ENCODE results near the gene ROBO4.

The ROBO4 gene

GRCh38 chr11:124869856-124870387 is 27.7 kb downstream of the ROBO4 start:
- no peak for DNase-seq

GRCh38 chr11:124869331-124869730 is 28.3 kb downstream of the ROBO4 start:
- no peak for DNase-seq

GRCh38 chr11:124868331-124869274 is 29.1 kb downstream of the ROBO4 start:
- no peak for DNase-seq

DNA sequence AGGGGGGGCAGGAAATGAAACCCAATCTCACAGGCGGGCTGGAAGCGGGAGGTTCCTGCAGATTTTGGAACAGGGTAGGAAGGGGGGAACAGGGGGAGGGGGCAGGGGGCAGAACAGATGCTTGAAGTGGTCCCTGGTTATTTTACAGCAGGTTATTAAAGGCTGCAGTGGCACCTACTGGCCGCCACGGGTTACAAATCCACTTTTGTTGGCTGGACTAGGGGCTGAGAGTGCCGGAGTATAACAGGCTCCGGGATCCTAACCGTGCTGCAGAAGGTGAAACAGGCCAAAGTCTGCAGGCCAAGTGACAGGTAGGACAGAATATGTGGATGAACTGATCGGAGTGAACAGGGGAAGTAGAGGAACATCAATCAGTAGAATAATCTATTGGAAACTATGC is 30.0 kb downstream of the ROBO4 start:
- DNase-seq, result peak; percentile 18

DNA sequence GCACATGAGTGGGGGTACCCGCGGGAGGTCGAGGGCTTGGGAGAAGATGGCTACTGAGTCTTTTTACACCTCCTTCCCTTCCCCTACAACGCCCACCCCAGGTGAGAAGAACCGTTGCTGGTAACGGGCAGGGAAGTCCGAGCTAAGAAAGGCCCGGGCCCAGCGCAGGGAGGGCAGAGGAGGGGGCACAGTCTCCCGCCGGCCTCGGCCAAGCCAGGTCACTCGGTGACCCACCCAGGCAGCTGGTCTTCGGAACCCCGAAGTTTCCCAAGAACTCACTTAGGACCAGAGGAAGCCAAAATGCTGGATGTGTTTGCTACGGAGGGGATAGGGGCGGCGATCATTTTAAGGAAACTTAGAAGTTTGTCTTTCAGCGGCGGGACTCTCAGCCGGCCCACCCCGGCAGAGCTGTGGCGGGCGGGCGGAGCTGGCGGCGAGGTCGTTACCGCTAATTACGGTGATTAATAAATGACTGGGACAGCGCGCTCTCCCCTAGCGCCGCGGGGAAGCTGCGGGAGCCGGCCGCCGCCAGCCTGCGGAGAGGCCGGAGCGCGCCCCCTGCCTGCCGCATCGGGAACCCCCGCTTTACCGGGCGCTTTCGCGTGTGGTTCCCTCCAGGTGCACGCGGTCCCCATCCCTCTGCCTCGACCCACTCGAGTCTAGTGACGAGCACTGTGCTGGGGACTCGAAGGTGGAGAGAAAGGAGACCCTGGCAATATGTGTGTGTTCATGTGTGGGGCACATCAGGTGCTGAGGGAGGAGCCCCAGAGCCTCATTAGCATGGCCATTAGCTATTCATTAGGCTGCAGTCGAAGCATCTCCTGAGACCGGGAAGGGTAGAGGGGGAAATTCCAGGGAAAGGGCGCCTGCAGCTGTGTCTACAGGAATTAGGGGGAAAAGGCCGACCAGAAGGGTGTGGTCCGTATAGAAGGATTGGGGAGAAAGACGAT is 31.5 kb downstream of the ROBO4 start:
- DNase-seq, result peak; percentile 37

GRCh38 chr11:124865181-124865901 is 32.3 kb downstream of the ROBO4 start, which contains the start of gene ROBO3:
Gene ROBO3, plus strand, starts transcription at chr11:124865432. Its CDS starts 146 bp downstream, at chr11:124865578.
- no peak for DNase-seq

GRCh38 chr11:124864892-124865180 is 32.8 kb downstream of the ROBO4 start:
- no peak for DNase-seq

DNA sequence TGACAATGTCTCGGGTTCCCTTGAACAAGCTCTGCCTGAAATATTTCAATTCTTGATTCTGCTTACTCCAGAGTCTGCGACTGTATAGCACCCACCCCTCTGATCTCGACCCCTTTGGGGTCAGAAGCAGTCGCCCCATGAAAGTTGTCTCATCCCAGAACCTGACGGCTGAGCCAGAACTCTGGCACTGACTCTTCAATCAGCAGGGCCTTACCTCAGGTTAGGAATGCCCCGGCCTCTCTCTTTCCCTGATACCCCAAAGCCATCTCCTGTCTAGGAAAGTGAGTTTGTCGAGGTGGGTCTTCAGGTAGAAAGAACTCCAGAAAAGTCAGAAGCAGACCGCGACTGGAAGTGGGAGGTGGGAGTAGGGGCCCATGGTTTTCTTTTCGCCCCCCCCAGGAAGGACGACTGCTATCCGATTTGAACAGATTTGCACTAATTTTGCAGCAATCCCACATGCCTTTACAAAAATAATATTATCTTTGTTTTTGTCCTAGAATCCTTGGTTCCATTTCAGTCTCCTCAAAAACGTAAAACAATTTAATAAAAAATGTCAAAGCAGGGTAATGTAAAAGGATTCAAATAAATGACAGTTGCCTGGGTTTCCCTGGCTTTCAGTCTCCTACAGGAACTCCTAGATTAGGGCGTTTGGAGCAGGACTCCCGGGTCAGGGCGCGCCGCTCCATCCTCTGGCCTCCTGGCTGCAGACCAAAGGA is 33.3 kb downstream of the ROBO4 start:
- DNase-seq, result no peak

GRCh38 chr11:124863826-124864165 is 33.9 kb downstream of the ROBO4 start:
- DNase-seq, result no peak

GRCh38 chr11:124863137-124863825 is 34.4 kb downstream of the ROBO4 start:
- no peak for DNase-seq

- no peak for DNase-seq
These were observed 36.0 kb downstream of the ROBO4 start for GRCh38 chr11:124861670-124862069.

- DNase-seq, result no peak
These were observed 38.5 kb downstream of the ROBO4 start for GRCh38 chr11:124859171-124859570.

GRCh38 chr11:124846070-124846673 is 51.5 kb downstream of the ROBO4 start:
- no peak for DNase-seq

DNA sequence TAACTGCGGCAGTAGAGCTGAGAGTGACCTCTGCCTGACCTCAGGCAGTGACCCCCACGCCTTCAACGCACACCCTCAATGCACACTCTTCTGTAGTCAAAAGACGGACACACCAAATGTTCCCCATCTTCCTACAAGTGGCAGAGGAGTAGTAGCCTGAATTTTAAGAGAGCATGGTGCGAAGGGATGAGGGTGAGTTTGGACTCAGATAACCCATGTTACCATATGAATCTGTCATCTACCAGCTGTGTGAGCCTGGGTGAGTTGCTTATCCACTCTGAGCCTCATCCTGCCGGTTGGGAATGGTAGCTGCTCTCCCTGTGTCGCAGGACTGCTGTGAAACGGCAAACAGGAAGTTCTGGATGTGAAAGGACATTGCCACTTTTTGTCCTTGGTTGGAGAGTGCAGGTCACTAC is 53.0 kb downstream of the ROBO4 start:
- DNase-seq, result no peak

GRCh38 chr11:124843616-124843910 is 54.1 kb downstream of the ROBO4 start:
- DNase-seq, result no peak

DNA sequence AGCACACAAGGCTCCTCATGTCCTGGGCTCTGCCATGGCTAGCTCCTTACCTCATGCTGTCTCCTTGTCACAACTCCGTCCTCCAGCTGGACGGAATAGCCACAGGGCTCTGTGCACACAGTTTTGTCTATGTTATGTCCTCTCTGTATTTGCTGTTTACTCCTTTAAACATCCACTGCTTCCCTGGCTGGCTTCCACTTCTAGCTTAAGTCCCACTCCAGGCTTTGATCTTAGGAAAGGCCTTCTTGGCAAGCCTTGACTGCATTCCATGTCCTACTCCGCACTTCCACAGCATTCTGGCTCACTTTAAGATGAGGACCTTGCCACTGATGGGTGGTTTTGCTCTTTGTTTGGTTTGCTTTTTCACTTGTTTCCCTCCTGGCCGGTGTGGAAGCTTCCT is 55.4 kb downstream of the ROBO4 start:
- no peak for DNase-seq

GRCh38 chr11:124841840-124842239 is 55.8 kb downstream of the ROBO4 start:
- DNase-seq, result no peak

DNA sequence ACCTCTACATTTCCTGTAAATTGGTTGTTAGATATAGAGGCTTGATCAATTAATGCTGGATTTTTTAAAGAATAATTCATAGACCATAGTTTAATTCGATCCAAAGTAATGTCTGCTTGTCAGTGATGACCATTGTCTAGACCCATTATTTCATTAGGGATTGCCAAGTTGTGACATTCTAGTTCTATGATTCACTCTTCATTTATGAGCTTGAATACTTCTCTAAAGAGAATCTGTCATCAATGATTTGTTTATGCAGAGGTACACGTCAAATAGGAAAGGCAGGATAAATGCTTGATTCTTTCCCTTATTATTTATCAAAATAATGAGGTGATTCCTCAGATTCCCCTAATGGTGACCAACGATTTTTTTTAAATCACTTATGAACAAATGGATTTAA is 56.5 kb downstream of the ROBO4 start:
- no peak for DNase-seq

DNA sequence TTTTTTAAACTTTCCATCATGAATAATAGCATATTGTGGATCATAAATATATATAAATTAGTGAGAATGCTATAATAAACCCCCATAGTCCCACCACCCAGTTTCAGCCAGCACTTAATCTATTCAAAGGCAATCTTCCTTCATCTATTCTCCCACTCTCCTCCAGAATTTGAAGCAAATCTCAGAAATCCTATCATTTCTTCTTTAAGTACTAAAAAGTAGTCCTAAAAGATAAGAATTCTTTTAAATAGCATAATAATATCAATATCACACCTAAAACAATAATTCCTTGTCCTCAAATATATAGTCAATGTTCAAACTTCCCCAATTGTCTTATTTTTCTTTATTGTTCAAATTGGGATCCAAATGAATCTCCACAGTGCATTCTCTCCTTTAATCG is 57.0 kb downstream of the ROBO4 start:
- no peak for DNase-seq

GRCh38 chr11:124839972-124840621 is 57.6 kb downstream of the ROBO4 start:
- DNase-seq, result no peak

Data from activated CD4-positive, alpha-beta T cell treated with anti-CD3 and anti-CD28 coated beads, Interleukin-2, amount 50 U/mL, for 16 hours (primary cell).